SK-N-SH treated with all-trans-retinoic acid at 6 μM for 48 hours (cell line): Measurements from ENCODE around the gene PIGP.

Experiments used
- ATAC-seq: fragments of 200-7000 bp; cut with Tn5 transposase; 3 replicates; pipeline ENCODE4 v1.9.1; 2020; ENCODE audit warnings: mild to moderate bottlenecking, moderate library complexity
- ARNTL ChIP-seq: fragments of 450-650 bp; formaldehyde crosslinking; IDR thresholded peaks from 2 replicates; pipeline ENCODE4 v1.5.0; 2020; ENCODE audit warnings: low read depth, mild to moderate bottlenecking, moderate library complexity, borderline replicate concordance
- BACH2 ChIP-seq: fragments of 250-450 bp; sonication (Bioruptor Pico); IDR thresholded peaks from 2 replicates; pipeline ENCODE4 v1.9.0; 2021; ENCODE audit warnings: mild to moderate bottlenecking, borderline replicate concordance
- CSDC2 ChIP-seq: fragments of 250-450 bp; sonication (Bioruptor Pico); IDR thresholded peaks from 2 replicates; pipeline ENCODE4 v1.5.0; 2020; ENCODE audit warnings: mild to moderate bottlenecking, moderate library complexity
- GLIS3 ChIP-seq: fragments of 250-450 bp; sonication (Bioruptor Pico); IDR thresholded peaks from 2 replicates; pipeline ENCODE4 v1.5.0; 2020; ENCODE audit warnings: mild to moderate bottlenecking, moderate library complexity
- ISL1 ChIP-seq: fragments of 250-450 bp; sonication (Bioruptor Pico); IDR thresholded peaks from 2 replicates; pipeline ENCODE4 v2.1.2; 2022; ENCODE audit warnings: mild to moderate bottlenecking, moderate library complexity
- OSR1 ChIP-seq: fragments of 250-450 bp; sonication (Bioruptor Pico); IDR thresholded peaks from 2 replicates; pipeline ENCODE4 v1.8.0; 2022; ENCODE audit warnings: moderate library complexity, mild to moderate bottlenecking, inconsistent platforms
- PATZ1 ChIP-seq: fragments of 250-450 bp; sonication (Bioruptor Pico); IDR thresholded peaks from 2 replicates; pipeline ENCODE4 v1.8.0; 2020; ENCODE audit warnings: mild to moderate bottlenecking, moderate library complexity, borderline replicate concordance
- PPARA ChIP-seq: fragments of 250-450 bp; sonication (Bioruptor Pico); IDR thresholded peaks from 2 replicates; pipeline ENCODE4 v1.5.0; 2020; ENCODE audit warnings: mild to moderate bottlenecking, borderline replicate concordance
- RARB ChIP-seq: fragments of 250-450 bp; sonication (Bioruptor Pico); IDR thresholded peaks from 2 replicates; pipeline ENCODE4 v1.8.0; 2021; ENCODE audit warnings: mild to moderate bottlenecking, moderate library complexity
- SNAI2 ChIP-seq: fragments of 250-450 bp; sonication (Bioruptor Pico); IDR thresholded peaks from 2 replicates; pipeline ENCODE4 v1.5.0; 2020; ENCODE audit warnings: mild to moderate bottlenecking, moderate library complexity
- TCF4 ChIP-seq: fragments of 250-450 bp; sonication (Bioruptor Pico); IDR thresholded peaks from 2 replicates; pipeline ENCODE4 v1.8.0; 2021; ENCODE audit warnings: mild to moderate bottlenecking, moderate library complexity, borderline replicate concordance
- TOX ChIP-seq: fragments of 250-450 bp; sonication (Bioruptor Pico); IDR thresholded peaks from 2 replicates; pipeline ENCODE4 v1.8.0; 2021; ENCODE audit warnings: mild to moderate bottlenecking, moderate library complexity, borderline replicate concordance
- TSHZ2 ChIP-seq: fragments of 250-450 bp; sonication (Bioruptor Pico); IDR thresholded peaks from 2 replicates; pipeline ENCODE4 v1.5.0; 2020; ENCODE audit warnings: mild to moderate bottlenecking, moderate library complexity
- ZC3H10 ChIP-seq: fragments of 250-450 bp; sonication (Bioruptor Pico); IDR thresholded peaks from 2 replicates; pipeline ENCODE4 v1.5.1; 2021; ENCODE audit warnings: mild to moderate bottlenecking, moderate library complexity
- ZFP3 ChIP-seq: fragments of 250-450 bp; sonication (Bioruptor Pico); IDR thresholded peaks from 2 replicates; pipeline ENCODE4 v1.5.0; 2020; ENCODE audit warnings: mild to moderate bottlenecking, moderate library complexity
- ZFP30 ChIP-seq: fragments of 450-650 bp; formaldehyde crosslinking; IDR thresholded peaks from 2 replicates; pipeline ENCODE4 v1.5.0; 2022; ENCODE audit warnings: mild to moderate bottlenecking, moderate library complexity
- ZNF565 ChIP-seq: fragments of 450-650 bp; formaldehyde crosslinking; conservative IDR thresholded peaks from 2 replicates; pipeline ENCODE4 v1.5.0; 2020; ENCODE audit warnings: low read depth, mild to moderate bottlenecking, moderate library complexity
- ZNF8 ChIP-seq: fragments of 450-650 bp; formaldehyde crosslinking; IDR thresholded peaks from 2 replicates; pipeline ENCODE4 v1.5.0; 2020; ENCODE audit warnings: mild to moderate bottlenecking, moderate library complexity
- TF ChIP-seq, protein P1 (sequence below): fragments of 250-450 bp; sonication (Bioruptor Pico); IDR thresholded peaks from 2 replicates; pipeline ENCODE4 v1.8.0; 2021; ENCODE audit warnings: low read depth, mild to moderate bottlenecking, moderate library complexity, borderline replicate concordance
- TF ChIP-seq, protein P2 (sequence below): fragments of 250-450 bp; sonication (Bioruptor Pico); IDR thresholded peaks from 2 replicates; pipeline ENCODE4 v1.5.1; 2021; ENCODE audit warnings: mild to moderate bottlenecking, moderate library complexity
- TF ChIP-seq, protein P3 (sequence below): fragments of 250-450 bp; sonication (Bioruptor Pico); IDR thresholded peaks from 2 replicates; pipeline ENCODE4 v1.5.1; 2020; ENCODE audit warnings: low read depth, mild to moderate bottlenecking, moderate library complexity

PIGP gene

GRCh38 chr21:37032293-37032692 is 40.6 kb downstream of the PIGP start:
- ATAC-seq = no peak
- no peak for TF ChIP-seq RARB (CRISPR knock-in tag)
- TF ChIP-seq PPARA (CRISPR knock-in tag) = no peak
- no peak for TF ChIP-seq ISL1
- TF ChIP-seq ZFP3 (CRISPR knock-in tag) = no peak

- no peak for ATAC-seq
- no peak for TF ChIP-seq BACH2 (CRISPR knock-in tag)
Observed at GRCh38 chr21:37030864-37031263, 42.0 kb downstream of the PIGP start.

DNA sequence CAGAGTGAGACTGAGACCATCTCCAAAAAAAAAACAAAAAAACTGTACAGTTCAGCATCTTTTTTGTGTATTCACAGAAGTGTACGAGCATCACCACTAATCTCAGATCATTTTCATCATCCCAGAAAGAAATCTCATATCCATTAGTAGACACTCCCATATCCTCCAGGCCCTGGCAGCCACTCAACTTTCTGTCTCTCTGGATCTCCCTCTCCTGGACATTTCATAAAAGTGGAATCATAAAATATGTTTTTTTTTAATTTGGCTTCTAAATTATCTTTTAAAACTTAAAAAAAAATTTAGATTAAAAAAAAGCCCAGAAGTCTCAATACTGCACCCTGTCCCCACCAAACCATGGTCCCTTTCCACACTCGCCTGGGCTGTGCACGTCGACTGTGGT is 44.3 kb downstream of the PIGP start:
- TF ChIP-seq TCF4 (CRISPR knock-in tag) (no peak), PPARA (CRISPR knock-in tag) (no peak), ZNF8 (CRISPR knock-in tag) (no peak), BACH2 (CRISPR knock-in tag) (no peak), OSR1 (no peak), TSHZ2 (CRISPR knock-in tag) (no peak), ARNTL (CRISPR knock-in tag) (no peak), GLIS3 (no peak), ZFP3 (CRISPR knock-in tag) (no peak), ISL1 (no peak), RARB (CRISPR knock-in tag) (no peak), CSDC2 (no peak), TOX (CRISPR knock-in tag) (no peak), ZFP30 (CRISPR knock-in tag) (no peak), SNAI2 (CRISPR knock-in tag) (no peak), ZNF565 (CRISPR knock-in tag) (no peak), PATZ1 (CRISPR knock-in tag) (no peak)
- TF ChIP-seq, protein P1, sequence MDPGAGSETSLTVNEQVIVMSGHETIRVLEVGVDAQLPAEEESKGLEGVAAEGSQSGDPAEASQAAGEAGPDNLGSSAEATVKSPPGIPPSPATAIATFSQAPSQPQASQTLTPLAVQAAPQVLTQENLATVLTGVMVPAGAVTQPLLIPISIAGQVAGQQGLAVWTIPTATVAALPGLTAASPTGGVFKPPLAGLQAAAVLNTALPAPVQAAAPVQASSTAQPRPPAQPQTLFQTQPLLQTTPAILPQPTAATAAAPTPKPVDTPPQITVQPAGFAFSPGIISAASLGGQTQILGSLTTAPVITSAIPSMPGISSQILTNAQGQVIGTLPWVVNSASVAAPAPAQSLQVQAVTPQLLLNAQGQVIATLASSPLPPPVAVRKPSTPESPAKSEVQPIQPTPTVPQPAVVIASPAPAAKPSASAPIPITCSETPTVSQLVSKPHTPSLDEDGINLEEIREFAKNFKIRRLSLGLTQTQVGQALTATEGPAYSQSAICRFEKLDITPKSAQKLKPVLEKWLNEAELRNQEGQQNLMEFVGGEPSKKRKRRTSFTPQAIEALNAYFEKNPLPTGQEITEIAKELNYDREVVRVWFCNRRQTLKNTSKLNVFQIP (CRISPR knock-in tag) = no peak
- TF ChIP-seq, protein P2, sequence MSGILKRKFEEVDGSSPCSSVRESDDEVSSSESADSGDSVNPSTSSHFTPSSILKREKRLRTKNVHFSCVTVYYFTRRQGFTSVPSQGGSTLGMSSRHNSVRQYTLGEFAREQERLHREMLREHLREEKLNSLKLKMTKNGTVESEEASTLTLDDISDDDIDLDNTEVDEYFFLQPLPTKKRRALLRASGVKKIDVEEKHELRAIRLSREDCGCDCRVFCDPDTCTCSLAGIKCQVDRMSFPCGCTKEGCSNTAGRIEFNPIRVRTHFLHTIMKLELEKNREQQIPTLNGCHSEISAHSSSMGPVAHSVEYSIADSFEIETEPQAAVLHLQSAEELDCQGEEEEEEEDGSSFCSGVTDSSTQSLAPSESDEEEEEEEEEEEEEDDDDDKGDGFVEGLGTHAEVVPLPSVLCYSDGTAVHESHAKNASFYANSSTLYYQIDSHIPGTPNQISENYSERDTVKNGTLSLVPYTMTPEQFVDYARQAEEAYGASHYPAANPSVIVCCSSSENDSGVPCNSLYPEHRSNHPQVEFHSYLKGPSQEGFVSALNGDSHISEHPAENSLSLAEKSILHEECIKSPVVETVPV (CRISPR knock-in tag) = no peak
- TF ChIP-seq, protein P3, sequence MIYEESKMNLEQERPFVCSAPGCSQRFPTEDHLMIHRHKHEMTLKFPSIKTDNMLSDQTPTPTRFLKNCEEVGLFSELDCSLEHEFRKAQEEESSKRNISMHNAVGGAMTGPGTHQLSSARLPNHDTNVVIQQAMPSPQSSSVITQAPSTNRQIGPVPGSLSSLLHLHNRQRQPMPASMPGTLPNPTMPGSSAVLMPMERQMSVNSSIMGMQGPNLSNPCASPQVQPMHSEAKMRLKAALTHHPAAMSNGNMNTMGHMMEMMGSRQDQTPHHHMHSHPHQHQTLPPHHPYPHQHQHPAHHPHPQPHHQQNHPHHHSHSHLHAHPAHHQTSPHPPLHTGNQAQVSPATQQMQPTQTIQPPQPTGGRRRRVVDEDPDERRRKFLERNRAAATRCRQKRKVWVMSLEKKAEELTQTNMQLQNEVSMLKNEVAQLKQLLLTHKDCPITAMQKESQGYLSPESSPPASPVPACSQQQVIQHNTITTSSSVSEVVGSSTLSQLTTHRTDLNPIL (CRISPR knock-in tag) = no peak
- ATAC-seq = peak; percentile 73

GRCh38 chr21:37026499-37026898 is 46.4 kb downstream of the PIGP start:
- ATAC-seq = no peak
- no peak for TF ChIP-seq CSDC2
- no peak for TF ChIP-seq ARNTL (CRISPR knock-in tag)
- no peak for TF ChIP-seq ZFP3 (CRISPR knock-in tag)
- TF ChIP-seq RARB (CRISPR knock-in tag) = no peak
- TF ChIP-seq ZC3H10 (CRISPR knock-in tag) = no peak
- no peak for TF ChIP-seq TSHZ2 (CRISPR knock-in tag)
- TF ChIP-seq, protein P3 (CRISPR knock-in tag) = no peak
- no peak for TF ChIP-seq ISL1
- TF ChIP-seq, protein P1 (CRISPR knock-in tag) = no peak
